SK-N-MC (cell line): Measurements from ENCODE around the gene VIP.

Source experiments
- EZH2 ChIP-seq: fragments of 200-600 bp; sonication (generic); IDR thresholded peaks from one replicate; pipeline ENCODE4 v1.6.1; 2017; ENCODE audit warnings: antibody characterized with exemption
- POLR2AphosphoS5 ChIP-seq: IDR thresholded peaks from 2 replicates; pipeline ENCODE4 v1.6.1; 2012; ENCODE audit warnings: mild to moderate bottlenecking, low read depth, low read length, borderline replicate concordance

- TF ChIP-seq EZH2, result no peak
- no peak for TF ChIP-seq POLR2AphosphoS5
Measured at GRCh38 chr6:152727507-152727906, 23.1 kb upstream of the VIP start.
